Sigmoid colon (tissue), 7 donors: ENCODE data around the gene OR2T5. TPM values are rescaled to one million over a fixed set of nuclear protein-coding genes. Genes with fewer than 3 reads are reported as not detected.
"Not testable (repeated sequence)": the region's sequence is repeated elsewhere in the genome, so short reads cannot be mapped to it uniquely, and the experiment has no call there.

ENCODE experiments used
- DNase-seq: peaks from one replicate; pipeline ENCODE4 v3.0.0-alpha.2; 2019
- H3K27ac ChIP-seq, 4 donors: fragments of 200-600 bp; sonication (generic); one replicate each; pipeline ENCODE4 v1.5.1; 2016 to 2019; ENCODE audit warnings: mild to moderate bottlenecking in 1 of 4
- H3K27me3 ChIP-seq, 3 donors: fragments of 200-600 bp; sonication (generic); one replicate each; pipeline ENCODE4 v1.5.1; 2019; ENCODE audit warnings: mild to moderate bottlenecking in 1 of 3
- H3K36me3 ChIP-seq, 4 donors: fragments of 200-600 bp; sonication (generic); one replicate each; pipeline ENCODE4 v1.5.1; 2016 to 2019
- H3K4me1 ChIP-seq, 4 donors: fragments of 200-600 bp; sonication (generic); one replicate each; pipeline ENCODE4 v1.5.1; 2017 to 2019
- H3K4me3 ChIP-seq, 4 donors: fragments of 200-600 bp; sonication (generic); one replicate each; pipeline ENCODE4 v1.5.1; 2017 to 2019; ENCODE audit warnings: mild to moderate bottlenecking in 2 of 4, moderate library complexity in 1 of 4
- H3K9me3 ChIP-seq, 4 donors: fragments of 200-600 bp in 3 of 4; sonication (generic) in 3 of 4; one replicate each; pipeline versions ENCODE4 v1.5.1 to v1.6.1; 2013 to 2019
- EP300 ChIP-seq, 4 donors: sonication (generic); formaldehyde crosslinking; IDR thresholded peaks; one replicate each; pipeline ENCODE4 v1.6.1; 2017; ENCODE audit warnings: antibody characterized with exemption in 4 of 4
- POLR2A ChIP-seq, 2 donors: fragments of 450-650 bp; IDR thresholded peaks; one replicate each; pipeline ENCODE4 v1.6.1; 2016; ENCODE audit warnings: antibody characterized with exemption in 2 of 2, mild to moderate bottlenecking in 2 of 2, moderate library complexity in 2 of 2
- POLR2AphosphoS5 ChIP-seq, 4 donors: sonication (generic); formaldehyde crosslinking; IDR thresholded peaks; one replicate each; pipeline ENCODE4 v1.6.1; 2017; ENCODE audit warnings: antibody characterized with exemption in 4 of 4
- WGBS, 2 donors: extraction: QIAGEN DNeasy Blood & Tissue Kit; methylation state at CpG; one replicate each; pipeline ENCODE4 v1.1.7; 2013; 5-methylcytosine and 5-hydroxymethylcytosine counted together
- intact Hi-C: fragments of 100-400 bp; cut with DNase I; formaldehyde crosslinking; loops from one replicate; pipeline ENCODE4 v1.15.1; 2023
- polyA plus RNA-seq, 3 donors: library from polyadenylated mRNA; stranded (reverse); fragments of 200-250 nt; gene quantifications; one replicate each; pipeline ENCODE4 v1.2.3, GENCODE V29; 2013
- total RNA-seq, 4 donors: library from RNA; depleted of rRNA; stranded (reverse); fragments of >200 nt; gene quantifications; one replicate each; pipeline ENCODE4 v1.1.0, GENCODE V29; 2016
- TF ChIP-seq, protein P1 (sequence below), 4 experiments: fragments of 450-650 bp in 3 of 4; fragments of 200-600 bp in 1 of 4; IDR thresholded peaks; one replicate each; pipeline ENCODE4 v1.5.1; 2016 to 2019; ENCODE audit warnings: antibody characterized with exemption in 4 of 4, mild to moderate bottlenecking in 3 of 4, moderate library complexity in 2 of 4
- donor health status: healthy with polysubstance abuse.
- donor health status: Bipolar disorder and iron deficiency.
- donor health status: healthy.

OR2T5 gene
- total and polyA plus RNA-seq, 7 donors, result not detected

- TF ChIP-seq POLR2A (IDR thresholded peaks at IDR 0.05), result no peak
- TF ChIP-seq, protein P1, sequence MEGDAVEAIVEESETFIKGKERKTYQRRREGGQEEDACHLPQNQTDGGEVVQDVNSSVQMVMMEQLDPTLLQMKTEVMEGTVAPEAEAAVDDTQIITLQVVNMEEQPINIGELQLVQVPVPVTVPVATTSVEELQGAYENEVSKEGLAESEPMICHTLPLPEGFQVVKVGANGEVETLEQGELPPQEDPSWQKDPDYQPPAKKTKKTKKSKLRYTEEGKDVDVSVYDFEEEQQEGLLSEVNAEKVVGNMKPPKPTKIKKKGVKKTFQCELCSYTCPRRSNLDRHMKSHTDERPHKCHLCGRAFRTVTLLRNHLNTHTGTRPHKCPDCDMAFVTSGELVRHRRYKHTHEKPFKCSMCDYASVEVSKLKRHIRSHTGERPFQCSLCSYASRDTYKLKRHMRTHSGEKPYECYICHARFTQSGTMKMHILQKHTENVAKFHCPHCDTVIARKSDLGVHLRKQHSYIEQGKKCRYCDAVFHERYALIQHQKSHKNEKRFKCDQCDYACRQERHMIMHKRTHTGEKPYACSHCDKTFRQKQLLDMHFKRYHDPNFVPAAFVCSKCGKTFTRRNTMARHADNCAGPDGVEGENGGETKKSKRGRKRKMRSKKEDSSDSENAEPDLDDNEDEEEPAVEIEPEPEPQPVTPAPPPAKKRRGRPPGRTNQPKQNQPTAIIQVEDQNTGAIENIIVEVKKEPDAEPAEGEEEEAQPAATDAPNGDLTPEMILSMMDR (IDR thresholded peaks at IDR 0.05), result no peak
- TF ChIP-seq POLR2AphosphoS5 (IDR thresholded peaks at IDR 0.05), result no peak
- no peak for TF ChIP-seq EP300 (IDR thresholded peaks at IDR 0.05)
- H3K4me3 ChIP-seq, result no peak overlapping the region
- H3K9me3 ChIP-seq, result peaks cover 0 to 4% (median 0%) of the 10 kb centered on the region in 4 donors
- H3K27ac ChIP-seq, result no peak overlapping the region
- no peaks in the 10 kb centered on the region for H3K27me3 ChIP-seq
- 87 to 90% methylated on average over 12 of the region's 12 CpGs for WGBS, 2 donors
- no peak for DNase-seq
- no peaks in the 10 kb centered on the region for H3K36me3 ChIP-seq
- no peaks in the 10 kb centered on the region for H3K4me1 ChIP-seq
- intact Hi-C loops, result no loop called here
These were observed 33.5 kb downstream of the OR2T5 start for GRCh38 chr1:248521856-248522255.

- not testable (repeated sequence) for H3K36me3 ChIP-seq, H3K4me3 ChIP-seq
These were observed 49.1 kb downstream of the OR2T5 start for GRCh38 chr1:248537449-248537848.

More at GRCh38 chr1:248537449-248537848, 49.1 kb downstream of the OR2T5 start:
- H3K9me3 ChIP-seq, intact Hi-C loops, DNase-seq, H3K27me3 ChIP-seq, H3K4me1 ChIP-seq, H3K27ac ChIP-seq: not testable (repeated sequence)

Other genes starting within 250 kb of the OR2T5 start
- gene OR2T33, start 210.6 kb upstream of the OR2T5 start, total RNA-seq, result not detected
- gene OR2T33, start 210.6 kb upstream of the OR2T5 start, polyA plus RNA-seq, result not detected
- gene OR2T12, start 185.2 kb upstream of the OR2T5 start, total RNA-seq, result not detected
- not detected for gene OR2T12, start 185.2 kb upstream of the OR2T5 start, polyA plus RNA-seq
- gene OR2M7, start 164.0 kb upstream of the OR2T5 start, total RNA-seq, result not detected
- gene OR2M7, start 164.0 kb upstream of the OR2T5 start, polyA plus RNA-seq, result not detected
- gene OR14C36, start 139.8 kb upstream of the OR2T5 start, total RNA-seq, result not detected
- not detected for gene OR14C36, start 139.8 kb upstream of the OR2T5 start, polyA plus RNA-seq
- not detected for gene OR2T4, start 126.9 kb upstream of the OR2T5 start, total RNA-seq
- gene OR2T4, start 126.9 kb upstream of the OR2T5 start, polyA plus RNA-seq, result not detected
- gene OR2T6, start 112.8 kb upstream of the OR2T5 start, total RNA-seq, result not detected
- not detected for gene OR2T6, start 112.8 kb upstream of the OR2T5 start, polyA plus RNA-seq
- not detected for gene OR2T1, start 85.5 kb upstream of the OR2T5 start, total RNA-seq
- not detected for gene OR2T1, start 85.5 kb upstream of the OR2T5 start, polyA plus RNA-seq
- gene OR2T2, start 43.0 kb upstream of the OR2T5 start, total RNA-seq, result not detected
- not detected for gene OR2T2, start 43.0 kb upstream of the OR2T5 start, polyA plus RNA-seq
- not detected for gene OR2T3, start 15.2 kb upstream of the OR2T5 start, total RNA-seq
- gene OR2T3, start 15.2 kb upstream of the OR2T5 start, polyA plus RNA-seq, result not detected
- gene OR2G6, start 19.5 kb downstream of the OR2T5 start, total RNA-seq, result not detected
- gene OR2G6, start 19.5 kb downstream of the OR2T5 start, polyA plus RNA-seq, result not detected
- not detected for gene OR2T29, start 74.2 kb downstream of the OR2T5 start, total RNA-seq
- gene OR2T29, start 74.2 kb downstream of the OR2T5 start, polyA plus RNA-seq, result not detected
- not detected for gene OR2T34, start 86.2 kb downstream of the OR2T5 start, total RNA-seq
- not detected for gene OR2T34, start 86.2 kb downstream of the OR2T5 start, polyA plus RNA-seq
- gene OR2T10, start 109.1 kb downstream of the OR2T5 start, total RNA-seq, result not detected
- gene OR2T10, start 109.1 kb downstream of the OR2T5 start, polyA plus RNA-seq, result under 1 TPM in 1 of 3 donors, not detected in 2; 0.01 TPM
- not detected for gene OR2T11, start 146.5 kb downstream of the OR2T5 start, total RNA-seq
- not detected for gene OR2T11, start 146.5 kb downstream of the OR2T5 start, polyA plus RNA-seq
- gene OR2T35, start 156.7 kb downstream of the OR2T5 start, total RNA-seq, result not detected
- not detected for gene OR2T35, start 156.7 kb downstream of the OR2T5 start, polyA plus RNA-seq
- gene OR2T27, start 166.9 kb downstream of the OR2T5 start, total RNA-seq, result not detected
- not detected for gene OR2T27, start 166.9 kb downstream of the OR2T5 start, polyA plus RNA-seq
- gene OR14I1, start 214.2 kb downstream of the OR2T5 start, total RNA-seq, result not detected
- gene OR14I1, start 214.2 kb downstream of the OR2T5 start, polyA plus RNA-seq, result not detected